NCI-H345 (cell line): ENCODE data around the gene ZNF367.

ENCODE experiments used
- DNase-seq: peaks from one replicate; lab custom pipeline; 2025; lab: John Stamatoyannopoulos, UW

ZNF367 gene

GRCh38 chr9:96436456-96437126 is 18.4 kb upstream of the ZNF367 start:
- no peak for DNase-seq

GRCh38 chr9:96436063-96436455 is 17.9 kb upstream of the ZNF367 start:
- DNase-seq: no peak

GRCh38 chr9:96435345-96435744 is 17.2 kb upstream of the ZNF367 start:
- DNase-seq: no peak

- DNase-seq: no peak
Measured at GRCh38 chr9:96430377-96430776, 12.2 kb upstream of the ZNF367 start.

GRCh38 chr9:96429732-96430131 is 11.6 kb upstream of the ZNF367 start:
- no peak for DNase-seq

- DNase-seq: no peak
Measured at GRCh38 chr9:96425500-96426169, 7.5 kb upstream of the ZNF367 start.

- no peak for DNase-seq
Measured at GRCh38 chr9:96423985-96424336, 5.8 kb upstream of the ZNF367 start.

- DNase-seq: no peak
Measured at GRCh38 chr9:96423322-96423984, 5.3 kb upstream of the ZNF367 start.

GRCh38 chr9:96420468-96421219 is 2.5 kb upstream of the ZNF367 start:
- peak; percentile 15 for DNase-seq

GRCh38 chr9:96419691-96419969 is 1.5 kb upstream of the ZNF367 start:
- no peak for DNase-seq

- peak; percentile 82 for DNase-seq
Measured at GRCh38 chr9:96418920-96419690, 935 bp upstream of the ZNF367 start.

GRCh38 chr9:96417661-96418082 is 498 bp downstream of the ZNF367 start:
- no peak for DNase-seq

- DNase-seq: peak; percentile 90
Measured at GRCh38 chr9:96417051-96417586, 1.1 kb downstream of the ZNF367 start.

GRCh38 chr9:96413302-96414221 is 4.6 kb downstream of the ZNF367 start:
- DNase-seq: peak; percentile 33

GRCh38 chr9:96412174-96412913 is 5.8 kb downstream of the ZNF367 start:
- DNase-seq: no peak

- no peak for DNase-seq
Measured at GRCh38 chr9:96411129-96411838, 6.9 kb downstream of the ZNF367 start.

GRCh38 chr9:96408409-96409280 is 9.5 kb downstream of the ZNF367 start:
- DNase-seq: no peak
